ENCODE measurements around the gene FERMT1.

GRCh38 chr20:6060213-6060612 is 62.6 kb downstream of the FERMT1 start:
- TF ChIP-seq CTCF (IDR thresholded peaks at IDR 0.05; ENCODE audit: insufficient read depth, low read depth, low read length) (no peak), EZH2 (IDR thresholded peaks at IDR 0.05; ENCODE audit: insufficient read depth, low read length) (no peak)

All from astrocyte (in vitro differentiated cells and primary cell).